Measurements from ENCODE around the gene WWTR1.

WWTR1 gene

GRCh38 chr3:149638228-149639092 lies 19.4 kb downstream of the WWTR1 start:
- Histone ChIP-seq H3K4me1 (ENCODE audit: insufficient read depth, low read length) (peaks cover 12% of the 10 kb centered on the region), H3K9me3 (ENCODE audit: insufficient read depth, low read depth, low read length) (no peaks in the 10 kb centered on the region), H3K27me3 (ENCODE audit: insufficient read depth, low read length) (no peaks in the 10 kb centered on the region), H3K36me3 (ENCODE audit: insufficient read depth, low read length) (peaks cover 6% of the 10 kb centered on the region; the same call in 1 of the 2 replicates), H3K4me3 (ENCODE audit: low read length) (no peak overlapping the region), H3K27ac (ENCODE audit: low read depth, low read length) (no peak overlapping the region), H3K9ac (ENCODE audit: low read depth, low read length) (no peak overlapping the region)
- WGBS, result 91% methylated on average over 15 of the region's 15 CpGs

- WGBS, result 89% methylated on average over 4 of the region's 4 CpGs
- H3K4me3 ChIP-seq (ENCODE audit: low read length), result no peak overlapping the region
These were observed 22.4 kb downstream of the WWTR1 start for GRCh38 chr3:149635396-149635795.

GRCh38 chr3:149634573-149634972 lies 23.3 kb downstream of the WWTR1 start:
- no peak overlapping the region for H3K4me3 ChIP-seq (ENCODE audit: low read length)
- H3K9me3 ChIP-seq (ENCODE audit: insufficient read depth, low read depth, low read length), result no peaks in the 10 kb centered on the region
- H3K27ac ChIP-seq (ENCODE audit: low read depth, low read length), result no peak overlapping the region
- peaks cover 16% of the 10 kb centered on the region for H3K4me1 ChIP-seq (ENCODE audit: insufficient read depth, low read length)
- peaks cover 6% of the 10 kb centered on the region; the same call in 1 of the 2 replicates for H3K36me3 ChIP-seq (ENCODE audit: insufficient read depth, low read length)
- 89% methylated on average over 4 of the region's 4 CpGs for WGBS
- H3K27me3 ChIP-seq (ENCODE audit: insufficient read depth, low read length), result no peaks in the 10 kb centered on the region
- no peak overlapping the region for H3K9ac ChIP-seq (ENCODE audit: low read depth, low read length)

More at GRCh38 chr3:149635396-149635795, 22.4 kb downstream of the WWTR1 start:
- no peak overlapping the region for H3K9ac ChIP-seq (ENCODE audit: low read depth, low read length)
- H3K27me3 ChIP-seq (ENCODE audit: insufficient read depth, low read length), result no peaks in the 10 kb centered on the region
- peaks cover 13% of the 10 kb centered on the region for H3K4me1 ChIP-seq (ENCODE audit: insufficient read depth, low read length)
- no peaks in the 10 kb centered on the region for H3K9me3 ChIP-seq (ENCODE audit: insufficient read depth, low read depth, low read length)
- peaks cover 6% of the 10 kb centered on the region; the same call in 1 of the 2 replicates for H3K36me3 ChIP-seq (ENCODE audit: insufficient read depth, low read length)
- H3K27ac ChIP-seq (ENCODE audit: low read depth, low read length), result no peak overlapping the region

GRCh38 chr3:149634072-149634471 lies 23.8 kb downstream of the WWTR1 start:
- WGBS, result 90% methylated on average over 4 of the region's 4 CpGs
- no peak overlapping the region for H3K27ac ChIP-seq (ENCODE audit: low read depth, low read length)
- H3K4me1 ChIP-seq (ENCODE audit: insufficient read depth, low read length), result peaks cover 19% of the 10 kb centered on the region

GRCh38 chr3:149632225-149632624 lies 25.6 kb downstream of the WWTR1 start:
- no peak overlapping the region for H3K9ac ChIP-seq (ENCODE audit: low read depth, low read length)
- peaks cover 6% of the 10 kb centered on the region; the same call in 1 of the 2 replicates for H3K36me3 ChIP-seq (ENCODE audit: insufficient read depth, low read length)
- H3K4me1 ChIP-seq (ENCODE audit: insufficient read depth, low read length), result peaks cover 18% of the 10 kb centered on the region
- no peak overlapping the region for H3K4me3 ChIP-seq (ENCODE audit: low read length)
- no peaks in the 10 kb centered on the region for H3K9me3 ChIP-seq (ENCODE audit: insufficient read depth, low read depth, low read length)
- 95% methylated on average over 5 of the region's 5 CpGs for WGBS
- H3K27me3 ChIP-seq (ENCODE audit: insufficient read depth, low read length), result no peaks in the 10 kb centered on the region
- H3K27ac ChIP-seq (ENCODE audit: low read depth, low read length), result no peak overlapping the region

More at GRCh38 chr3:149634072-149634471, 23.8 kb downstream of the WWTR1 start:
- H3K36me3 ChIP-seq (ENCODE audit: insufficient read depth, low read length), result peaks cover 6% of the 10 kb centered on the region; the same call in 1 of the 2 replicates
- no peak overlapping the region for H3K4me3 ChIP-seq (ENCODE audit: low read length)
- no peak overlapping the region for H3K9ac ChIP-seq (ENCODE audit: low read depth, low read length)
- H3K27me3 ChIP-seq (ENCODE audit: insufficient read depth, low read length), result no peaks in the 10 kb centered on the region
- H3K9me3 ChIP-seq (ENCODE audit: insufficient read depth, low read depth, low read length), result no peaks in the 10 kb centered on the region

GRCh38 chr3:149630806-149631205 lies 27.0 kb downstream of the WWTR1 start:
- Histone ChIP-seq H3K27ac (ENCODE audit: low read depth, low read length) (no peak overlapping the region), H3K9ac (ENCODE audit: low read depth, low read length) (no peak overlapping the region), H3K36me3 (ENCODE audit: insufficient read depth, low read length) (peaks cover 6% of the 10 kb centered on the region; the same call in 1 of the 2 replicates), H3K4me3 (ENCODE audit: low read length) (no peak overlapping the region), H3K9me3 (ENCODE audit: insufficient read depth, low read depth, low read length) (no peaks in the 10 kb centered on the region), H3K4me1 (ENCODE audit: insufficient read depth, low read length) (peaks cover 23% of the 10 kb centered on the region), H3K27me3 (ENCODE audit: insufficient read depth, low read length) (no peaks in the 10 kb centered on the region)
- no CpG with 5 or more reads among the region's 1 CpG for WGBS

- Histone ChIP-seq H3K36me3 (ENCODE audit: insufficient read depth, low read length) (peaks cover 5% of the 10 kb centered on the region; the same call in 1 of the 2 replicates), H3K9me3 (ENCODE audit: insufficient read depth, low read depth, low read length) (no peaks in the 10 kb centered on the region), H3K27ac (ENCODE audit: low read depth, low read length) (no peak overlapping the region), H3K27me3 (ENCODE audit: insufficient read depth, low read length) (no peaks in the 10 kb centered on the region), H3K9ac (ENCODE audit: low read depth, low read length) (no peak overlapping the region), H3K4me1 (ENCODE audit: insufficient read depth, low read length) (peaks cover 25% of the 10 kb centered on the region), H3K4me3 (ENCODE audit: low read length) (no peak overlapping the region)
- WGBS, result 95% methylated on average over 6 of the region's 6 CpGs
These were observed 28.7 kb downstream of the WWTR1 start for GRCh38 chr3:149628957-149629670.

GRCh38 chr3:149626671-149627070 lies 31.2 kb downstream of the WWTR1 start:
- Histone ChIP-seq H3K4me1 (ENCODE audit: insufficient read depth, low read length) (peaks cover 30% of the 10 kb centered on the region), H3K9ac (ENCODE audit: low read depth, low read length) (no peak overlapping the region), H3K4me3 (ENCODE audit: low read length) (no peak overlapping the region), H3K36me3 (ENCODE audit: insufficient read depth, low read length) (no peaks in the 10 kb centered on the region), H3K9me3 (ENCODE audit: insufficient read depth, low read depth, low read length) (no peaks in the 10 kb centered on the region), H3K27me3 (ENCODE audit: insufficient read depth, low read length) (no peaks in the 10 kb centered on the region), H3K27ac (ENCODE audit: low read depth, low read length) (no peak overlapping the region)
- WGBS, result 96% methylated on average over 4 of the region's 4 CpGs

- H3K4me3 ChIP-seq (ENCODE audit: low read length), result no peak overlapping the region
- WGBS, result 90% methylated on average over 4 of the region's 4 CpGs
- H3K4me1 ChIP-seq (ENCODE audit: insufficient read depth, low read length), result peaks cover 33% of the 10 kb centered on the region
- no peaks in the 10 kb centered on the region for H3K36me3 ChIP-seq (ENCODE audit: insufficient read depth, low read length)
- H3K27ac ChIP-seq (ENCODE audit: low read depth, low read length), result no peak overlapping the region
- no peak overlapping the region for H3K9ac ChIP-seq (ENCODE audit: low read depth, low read length)
- H3K9me3 ChIP-seq (ENCODE audit: insufficient read depth, low read depth, low read length), result no peaks in the 10 kb centered on the region
- H3K27me3 ChIP-seq (ENCODE audit: insufficient read depth, low read length), result no peaks in the 10 kb centered on the region
These were observed 32.0 kb downstream of the WWTR1 start for GRCh38 chr3:149625795-149626194.

- H3K27me3 ChIP-seq (ENCODE audit: insufficient read depth, low read length), result no peaks in the 10 kb centered on the region
- H3K4me1 ChIP-seq (ENCODE audit: insufficient read depth, low read length), result peaks cover 37% of the 10 kb centered on the region
- no peaks in the 10 kb centered on the region for H3K9me3 ChIP-seq (ENCODE audit: insufficient read depth, low read depth, low read length)
- H3K4me3 ChIP-seq (ENCODE audit: low read length), result no peak overlapping the region
- no peak overlapping the region for H3K27ac ChIP-seq (ENCODE audit: low read depth, low read length)
- no peak overlapping the region for H3K9ac ChIP-seq (ENCODE audit: low read depth, low read length)
- 91% methylated on average over 6 of the region's 6 CpGs for WGBS
- no peaks in the 10 kb centered on the region for H3K36me3 ChIP-seq (ENCODE audit: insufficient read depth, low read length)
These were observed 34.0 kb downstream of the WWTR1 start for GRCh38 chr3:149623824-149624223.

All from HUES64 (cell line).